Stimulated activated CD8-positive, alpha-beta memory T cell treated with anti-CD3 and anti-CD28 coated beads, Interleukin-7, amount 100 ng/mL, for 48 hours (primary cell): Measurements from ENCODE around the gene RAB17.

Source experiments
- DNase-seq, 2 donors: peaks; one replicate each; pipeline ENCODE4 v3.0.0-alpha.2; 2020; ENCODE audit warnings: low read depth in 1 of 2; ENCODE audit errors: extremely low read depth in 1 of 2

RAB17 gene, protein sequence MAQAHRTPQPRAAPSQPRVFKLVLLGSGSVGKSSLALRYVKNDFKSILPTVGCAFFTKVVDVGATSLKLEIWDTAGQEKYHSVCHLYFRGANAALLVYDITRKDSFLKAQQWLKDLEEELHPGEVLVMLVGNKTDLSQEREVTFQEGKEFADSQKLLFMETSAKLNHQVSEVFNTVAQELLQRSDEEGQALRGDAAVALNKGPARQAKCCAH

GRCh38 chr2:237590272-237591140 lies at the start of gene RAB17:
TSS of gene RAB17 (minus strand) at chr2:237590734. CDS start at chr2:237586154, 4,580 bp downstream.
- no peak for DNase-seq

DNA sequence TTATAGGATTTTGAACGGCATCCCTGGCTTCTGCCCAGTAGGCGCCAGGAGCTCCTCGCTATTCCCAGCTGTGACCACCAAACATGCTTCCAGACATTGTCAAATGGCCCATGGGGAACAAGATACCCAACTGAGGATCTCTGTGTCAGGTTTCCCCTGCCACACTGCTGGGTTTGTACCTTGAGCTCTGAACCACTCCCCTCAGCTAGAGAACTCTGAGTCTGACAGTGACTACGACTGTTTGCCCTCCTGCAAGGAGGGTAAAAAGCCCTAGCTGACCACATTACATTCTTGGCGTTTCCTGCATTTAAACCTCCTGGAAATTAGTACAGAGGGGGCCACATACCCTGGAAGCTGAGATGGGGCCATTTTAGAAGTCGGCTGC lies 49.3 kb upstream of the RAB17 start:
- no peak for DNase-seq

DNA sequence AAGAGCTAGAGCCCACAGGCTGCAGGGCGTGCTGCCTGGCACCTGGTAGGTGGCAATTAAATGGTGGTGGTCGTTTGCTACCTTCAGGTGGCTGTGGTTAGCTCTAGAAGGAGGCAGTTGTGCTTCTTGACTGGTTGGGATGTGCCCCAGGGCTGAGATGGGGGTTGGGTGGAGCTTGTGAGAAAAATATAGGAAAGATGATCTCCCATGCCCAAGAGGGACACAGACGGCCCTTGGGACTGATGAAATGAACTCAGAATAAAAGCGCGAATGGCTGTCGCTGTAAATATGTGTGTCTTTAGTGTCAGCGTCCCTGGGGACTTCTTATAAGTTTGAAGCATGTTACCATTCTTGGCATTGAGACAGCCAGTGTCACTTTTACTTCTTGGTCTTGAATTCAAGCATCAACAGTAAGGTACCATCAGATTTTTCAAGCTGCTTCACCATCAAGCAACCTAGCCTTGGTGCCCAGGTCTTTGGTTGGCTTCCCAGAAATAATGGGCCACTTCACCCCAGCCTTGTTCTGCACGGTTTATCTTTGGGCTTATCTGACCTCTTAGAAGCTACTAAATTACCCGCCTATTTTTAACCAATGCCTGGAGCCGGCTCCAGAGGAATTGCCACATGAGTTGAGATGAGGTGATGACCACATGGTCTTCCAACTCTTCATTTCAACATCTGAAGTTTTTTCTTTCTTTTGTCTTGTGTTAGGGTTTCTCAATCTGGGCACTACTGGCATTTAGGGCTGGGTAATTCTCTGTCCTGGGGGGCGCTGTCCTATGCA lies 48.7 kb upstream of the RAB17 start:
- no peak for DNase-seq

GRCh38 chr2:237638176-237638575 lies 47.6 kb upstream of the RAB17 start:
- no peak for DNase-seq

DNA sequence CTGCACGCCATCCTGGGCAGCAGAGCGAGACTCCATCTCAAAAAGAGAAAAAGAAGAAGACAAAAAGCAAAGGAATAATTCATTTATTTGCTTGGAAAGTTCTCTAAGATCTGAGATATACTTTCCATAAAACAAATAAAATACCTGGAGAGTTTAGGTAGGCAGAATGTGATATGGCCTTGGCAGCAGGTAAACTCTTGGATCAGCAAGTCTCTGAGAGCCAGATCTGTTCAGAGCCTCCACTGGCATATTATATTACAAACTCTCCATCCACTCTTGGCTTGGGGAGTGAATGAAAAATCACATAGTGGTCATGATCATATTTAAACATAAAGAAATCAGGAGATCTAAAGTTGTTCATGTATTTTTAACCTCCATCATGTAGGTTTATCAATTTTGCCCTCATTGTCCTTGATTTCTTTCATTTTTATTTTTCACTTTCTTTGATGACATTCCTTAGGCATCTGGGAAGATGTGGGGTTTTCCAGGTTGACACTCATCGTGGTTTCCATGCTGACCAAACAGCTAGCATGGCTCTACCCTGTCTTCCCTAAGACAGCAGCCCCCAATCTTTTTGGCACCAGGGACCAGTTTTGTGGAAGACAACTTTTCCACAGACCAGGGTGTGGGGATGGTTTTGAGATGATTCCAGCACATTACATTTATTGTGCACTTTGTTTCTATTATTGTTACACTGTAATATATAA lies 47.0 kb upstream of the RAB17 start:
- DNase-seq, result no peak

DNA sequence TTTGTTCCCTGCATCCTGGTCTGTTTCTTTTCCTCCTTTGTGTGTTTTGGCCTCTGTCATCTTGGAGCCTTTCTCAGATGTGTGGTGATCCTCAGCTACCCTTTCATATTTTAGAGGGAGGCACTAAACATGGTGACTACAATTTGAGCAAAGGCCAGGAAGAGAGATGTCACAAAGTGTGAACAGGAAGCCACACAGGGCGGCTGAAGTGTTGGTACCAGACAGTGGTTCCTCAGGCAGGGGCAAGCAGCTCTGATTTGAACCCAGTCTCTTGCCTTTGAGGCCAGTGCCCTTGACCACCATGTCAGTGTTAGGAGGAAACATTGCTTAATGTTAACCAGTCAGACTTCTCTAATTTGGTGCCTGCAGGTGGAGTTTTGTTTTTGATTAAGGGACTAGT lies 46.0 kb upstream of the RAB17 start:
- DNase-seq, result no peak

GRCh38 chr2:237633061-237633561 lies 42.6 kb upstream of the RAB17 start:
- DNase-seq, result no peak

DNA sequence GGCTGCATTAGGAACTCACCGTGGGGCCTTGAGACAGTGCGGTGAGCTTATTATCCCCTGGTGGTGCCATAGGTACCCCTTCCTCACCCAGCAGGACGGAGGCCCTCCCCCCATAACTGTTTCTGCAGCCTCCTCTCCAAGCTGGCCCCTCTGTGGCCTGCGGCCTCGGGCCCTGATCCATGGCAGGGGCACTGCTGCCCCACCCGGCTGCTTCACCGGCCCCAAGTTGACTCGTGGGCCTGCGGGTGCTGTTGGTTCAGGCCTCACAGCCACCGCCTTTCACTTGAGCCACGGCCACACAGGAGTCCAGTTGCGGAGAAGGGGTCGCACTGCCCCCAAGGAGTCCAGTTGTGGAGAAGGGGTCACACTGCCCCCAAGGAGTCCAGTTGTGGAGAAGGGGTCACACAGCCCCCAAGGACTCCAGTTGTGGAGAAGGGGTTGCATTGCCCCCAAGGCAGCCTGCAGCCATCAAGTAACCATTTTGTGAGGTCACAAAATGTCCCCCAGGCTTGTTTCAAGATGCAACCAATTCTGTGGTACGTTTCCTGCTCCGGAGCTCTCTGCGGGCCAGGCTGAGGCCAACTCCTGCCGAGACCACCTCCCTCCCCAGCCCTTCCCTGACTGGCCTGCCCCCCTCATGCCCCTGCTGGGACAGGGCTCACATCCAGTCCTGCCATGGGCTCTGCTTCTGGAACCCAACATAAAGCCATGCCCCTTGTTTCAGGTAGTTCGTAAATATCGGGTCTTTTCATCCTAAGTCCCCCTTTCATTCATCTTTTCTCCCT lies 41.5 kb upstream of the RAB17 start:
- no peak for DNase-seq

DNA sequence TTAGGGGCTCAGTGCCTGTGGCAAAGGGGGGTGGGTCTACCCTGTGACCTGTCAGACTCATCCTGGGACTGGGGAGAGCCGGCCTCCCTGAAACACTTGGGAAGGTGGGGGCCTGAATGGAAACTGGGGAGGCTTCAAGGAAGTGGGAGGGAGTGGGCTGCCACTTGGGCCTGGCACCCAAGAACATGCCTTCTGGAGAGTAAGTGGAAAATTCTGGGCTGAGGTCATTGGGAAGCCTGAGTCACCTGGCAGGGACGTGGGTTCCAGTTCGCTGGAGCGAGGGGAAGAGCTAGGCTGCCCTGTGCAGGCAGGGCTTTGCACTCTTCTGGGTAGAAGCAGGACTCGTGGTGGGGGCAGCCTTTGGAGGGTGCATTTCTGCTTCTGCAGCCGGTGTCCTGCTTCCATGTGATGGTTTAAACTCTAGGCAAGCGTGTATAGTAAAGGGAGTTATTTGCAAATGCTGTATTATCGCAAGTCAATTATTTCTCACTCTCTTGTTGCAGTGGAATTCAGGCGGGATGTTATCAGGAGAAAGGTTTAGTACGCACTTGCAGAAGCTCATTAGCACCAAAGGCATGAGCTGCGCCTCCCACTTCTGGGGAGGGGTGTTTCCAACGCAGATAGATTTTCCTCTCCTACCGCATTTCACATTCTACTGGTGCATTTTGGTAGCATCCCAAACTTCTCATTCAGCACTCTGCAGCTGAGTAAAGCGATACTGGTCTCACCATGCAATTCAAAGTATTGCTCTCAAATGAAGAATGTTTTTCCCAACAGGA lies 40.7 kb upstream of the RAB17 start:
- DNase-seq, result no peak

DNA sequence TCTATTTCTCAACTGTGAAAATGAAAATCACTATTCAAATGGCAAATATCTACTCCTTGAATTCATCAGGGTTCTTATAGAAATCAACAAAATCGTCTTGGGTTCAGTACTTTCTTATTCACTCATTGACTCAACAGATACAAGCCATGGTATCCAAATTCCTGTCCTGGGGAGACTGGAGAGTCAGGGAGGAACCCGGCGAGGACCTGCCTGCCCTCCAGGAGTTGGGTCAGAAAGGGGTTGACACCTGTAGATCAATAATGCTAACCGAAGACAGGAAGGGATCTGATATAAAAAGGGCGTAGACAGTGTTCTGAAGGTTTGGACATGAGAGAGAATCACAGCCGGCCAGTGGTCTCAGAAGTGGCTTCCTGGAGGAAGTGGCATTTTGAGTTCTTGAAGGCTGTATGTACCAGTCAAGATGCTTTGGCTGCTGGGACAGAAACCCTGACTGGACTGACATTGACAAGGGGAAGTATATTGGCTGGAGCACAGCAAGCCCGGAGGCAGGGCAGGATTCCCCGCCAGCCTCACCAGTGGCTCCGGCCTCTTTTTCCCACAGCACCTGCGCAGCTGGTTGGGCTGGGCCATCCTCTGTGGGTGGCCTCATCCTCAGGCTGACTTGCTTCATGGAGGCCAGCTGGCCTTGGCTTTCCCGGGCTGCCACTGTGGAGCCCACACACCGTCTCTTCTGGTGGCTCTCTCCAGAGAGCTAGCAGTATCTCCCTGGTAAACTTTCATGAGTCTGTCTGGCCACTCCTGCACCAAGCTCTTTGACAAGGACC lies 39.9 kb upstream of the RAB17 start:
- no peak for DNase-seq

- no peak for DNase-seq
These were observed 39.2 kb upstream of the RAB17 start for GRCh38 chr2:237629739-237630138.

GRCh38 chr2:237629188-237629534 lies 38.6 kb upstream of the RAB17 start:
- DNase-seq, result no peak

GRCh38 chr2:237628247-237629187 lies 38.0 kb upstream of the RAB17 start:
- no peak for DNase-seq

DNA sequence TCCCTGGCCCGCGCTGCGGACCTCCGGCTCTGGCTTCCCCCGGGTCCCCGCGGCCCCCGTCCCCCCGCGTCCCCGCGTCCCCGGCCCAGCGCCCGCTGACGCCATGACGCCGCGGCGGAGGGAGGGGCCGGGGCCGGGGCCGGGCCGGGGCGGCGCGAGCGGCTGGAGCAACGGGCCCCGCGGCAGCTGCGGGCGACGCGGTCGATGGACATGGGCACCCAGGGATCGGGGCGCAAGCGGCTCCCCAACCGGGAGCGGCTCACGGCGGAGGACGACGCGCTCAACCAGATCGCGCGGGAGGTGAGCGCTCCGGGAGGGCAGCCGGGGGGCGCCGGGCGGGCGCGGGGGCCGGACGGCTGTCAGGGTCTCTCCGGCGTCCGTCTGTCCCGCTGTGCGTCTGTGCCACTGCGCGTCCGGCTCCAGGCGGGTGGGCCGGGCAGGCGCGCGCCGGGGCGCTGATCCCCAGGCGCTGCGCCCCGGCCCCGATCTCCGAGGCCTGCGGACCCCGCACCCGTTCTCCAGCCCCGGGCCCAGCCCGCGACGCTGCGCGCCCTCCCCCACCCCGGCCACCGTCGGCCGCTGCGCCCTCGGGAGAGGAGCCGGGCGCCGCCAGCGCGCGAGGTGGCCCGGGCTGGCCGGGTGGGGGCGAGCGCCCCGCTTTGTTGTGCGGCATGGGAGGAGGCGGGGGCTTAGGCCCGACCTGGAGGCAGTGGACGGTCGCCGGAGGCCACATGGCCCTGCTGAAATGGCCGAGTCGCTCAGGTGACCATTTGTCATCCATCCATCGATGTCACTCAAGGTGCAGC lies 37.1 kb upstream of the RAB17 start, which contains the start of gene LRRFIP1:
LRRFIP1 (plus strand) TSS at position 147 of the 806 bp plus-strand sequence; CDS start at position 205, 58 bp downstream.
- DNase-seq, result no peak

GRCh38 chr2:237626813-237627440 lies 36.4 kb upstream of the RAB17 start:
- no peak for DNase-seq

- DNase-seq, result no peak
These were observed 35.2 kb upstream of the RAB17 start for GRCh38 chr2:237625777-237626176.
